ENCODE data around the gene CYP1A1.

The CYP1A1 gene

DNA sequence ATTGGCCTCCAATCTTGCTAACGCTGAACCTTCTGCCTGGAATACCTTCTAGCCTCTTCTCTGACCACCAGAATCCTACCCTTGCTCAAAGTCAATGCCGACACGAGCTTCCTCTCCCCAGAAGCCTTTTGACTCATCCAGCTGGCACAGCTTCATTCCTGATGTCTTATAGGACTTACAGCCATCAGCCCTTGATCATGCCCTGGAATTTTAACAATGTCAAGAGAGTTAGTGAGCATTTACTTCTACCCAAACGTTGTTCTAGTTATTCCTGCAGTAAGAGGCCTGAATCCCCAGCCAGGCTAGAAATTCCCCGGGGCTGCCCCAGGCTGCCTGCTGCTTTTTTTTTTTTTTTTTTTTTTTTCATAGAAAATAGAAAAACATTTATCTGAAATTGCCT, 27.2 kb upstream of the CYP1A1 start:
- in situ Hi-C loops (cut with HindIII; ENCODE audit: low sequenced_read_pairs), result no loop called here
- TF ChIP-seq, protein P1, sequence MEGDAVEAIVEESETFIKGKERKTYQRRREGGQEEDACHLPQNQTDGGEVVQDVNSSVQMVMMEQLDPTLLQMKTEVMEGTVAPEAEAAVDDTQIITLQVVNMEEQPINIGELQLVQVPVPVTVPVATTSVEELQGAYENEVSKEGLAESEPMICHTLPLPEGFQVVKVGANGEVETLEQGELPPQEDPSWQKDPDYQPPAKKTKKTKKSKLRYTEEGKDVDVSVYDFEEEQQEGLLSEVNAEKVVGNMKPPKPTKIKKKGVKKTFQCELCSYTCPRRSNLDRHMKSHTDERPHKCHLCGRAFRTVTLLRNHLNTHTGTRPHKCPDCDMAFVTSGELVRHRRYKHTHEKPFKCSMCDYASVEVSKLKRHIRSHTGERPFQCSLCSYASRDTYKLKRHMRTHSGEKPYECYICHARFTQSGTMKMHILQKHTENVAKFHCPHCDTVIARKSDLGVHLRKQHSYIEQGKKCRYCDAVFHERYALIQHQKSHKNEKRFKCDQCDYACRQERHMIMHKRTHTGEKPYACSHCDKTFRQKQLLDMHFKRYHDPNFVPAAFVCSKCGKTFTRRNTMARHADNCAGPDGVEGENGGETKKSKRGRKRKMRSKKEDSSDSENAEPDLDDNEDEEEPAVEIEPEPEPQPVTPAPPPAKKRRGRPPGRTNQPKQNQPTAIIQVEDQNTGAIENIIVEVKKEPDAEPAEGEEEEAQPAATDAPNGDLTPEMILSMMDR (IDR thresholded peaks at IDR 0.05; ENCODE audit: low read depth, low read length), result no peak
- no peak for DNase-seq (ENCODE audit: low read depth, low spot score)
- no peak overlapping the region for H3K4me3 ChIP-seq (ENCODE audit: low read depth, low read length)

DNA sequence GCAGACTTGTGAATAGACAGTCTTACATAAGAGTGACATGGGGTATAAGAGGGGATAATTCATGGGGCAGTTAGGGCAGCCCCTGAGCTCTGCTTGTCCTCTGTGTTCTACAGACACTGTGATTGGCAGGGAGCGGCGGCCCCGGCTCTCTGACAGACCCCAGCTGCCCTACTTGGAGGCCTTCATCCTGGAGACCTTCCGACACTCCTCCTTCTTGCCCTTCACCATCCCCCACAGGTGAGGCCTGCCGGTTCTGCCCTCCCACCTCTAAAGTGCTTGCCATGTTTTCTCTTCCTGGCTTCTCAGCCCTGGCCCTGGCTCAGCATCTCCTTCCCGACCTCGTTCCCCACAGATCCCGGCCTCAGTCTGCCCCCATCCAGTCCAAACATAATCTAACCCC, 26.7 kb upstream of the CYP1A1 start:
- H3K4me3 ChIP-seq (ENCODE audit: low read depth, low read length), result no peak overlapping the region
- no peak for DNase-seq (ENCODE audit: low read depth, low spot score)
- in situ Hi-C loops (cut with HindIII; ENCODE audit: low sequenced_read_pairs), result no loop called here
- TF ChIP-seq, protein P1 (IDR thresholded peaks at IDR 0.05; ENCODE audit: low read depth, low read length), result no peak

DNA sequence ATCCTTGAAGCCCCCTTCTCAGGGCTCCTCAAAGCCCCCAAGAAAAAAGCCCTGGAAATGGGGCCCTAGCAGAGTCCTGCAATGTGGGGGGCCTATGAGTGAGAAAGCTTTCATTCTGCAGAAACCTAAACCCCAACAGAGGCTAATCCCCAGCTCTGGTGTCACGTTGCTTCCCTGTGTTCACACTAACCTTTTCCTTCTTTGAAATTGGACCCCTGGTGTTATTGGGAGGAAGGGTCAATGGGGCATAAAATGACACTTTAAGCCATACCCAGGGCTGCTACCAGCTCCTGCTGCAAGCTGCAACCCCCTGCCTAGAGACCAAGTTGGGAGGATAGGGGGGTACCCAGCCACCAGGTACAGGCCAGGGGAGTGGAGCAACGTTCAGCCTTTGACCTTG, 25.4 kb upstream of the CYP1A1 start:
- in situ Hi-C loops (cut with HindIII; ENCODE audit: low sequenced_read_pairs), result no loop called here

DNA sequence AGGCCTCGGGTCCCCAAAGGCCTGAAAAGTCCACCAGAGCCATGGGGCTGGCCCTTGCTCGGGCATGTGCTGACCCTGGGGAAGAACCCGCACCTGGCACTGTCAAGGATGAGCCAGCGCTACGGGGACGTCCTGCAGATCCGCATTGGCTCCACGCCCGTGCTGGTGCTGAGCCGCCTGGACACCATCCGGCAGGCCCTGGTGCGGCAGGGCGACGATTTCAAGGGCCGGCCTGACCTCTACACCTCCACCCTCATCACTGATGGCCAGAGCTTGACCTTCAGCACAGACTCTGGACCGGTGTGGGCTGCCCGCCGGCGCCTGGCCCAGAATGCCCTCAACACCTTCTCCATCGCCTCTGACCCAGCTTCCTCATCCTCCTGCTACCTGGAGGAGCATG, 24.5 kb upstream of the CYP1A1 start:
- no peak for DNase-seq (ENCODE audit: low read depth, low spot score)
- TF ChIP-seq, protein P1 (IDR thresholded peaks at IDR 0.05; ENCODE audit: low read depth, low read length), result no peak
- H3K4me3 ChIP-seq (ENCODE audit: low read depth, low read length), result no peak overlapping the region
- in situ Hi-C loops (cut with HindIII; ENCODE audit: low sequenced_read_pairs), result no loop called here

More for the DNA sequence above, 25.4 kb upstream of the CYP1A1 start:
- DNase-seq (ENCODE audit: low read depth, low spot score), result no peak
- H3K4me3 ChIP-seq (ENCODE audit: low read depth, low read length), result no peak overlapping the region
- TF ChIP-seq, protein P1 (IDR thresholded peaks at IDR 0.05; ENCODE audit: low read depth, low read length), result no peak

DNA sequence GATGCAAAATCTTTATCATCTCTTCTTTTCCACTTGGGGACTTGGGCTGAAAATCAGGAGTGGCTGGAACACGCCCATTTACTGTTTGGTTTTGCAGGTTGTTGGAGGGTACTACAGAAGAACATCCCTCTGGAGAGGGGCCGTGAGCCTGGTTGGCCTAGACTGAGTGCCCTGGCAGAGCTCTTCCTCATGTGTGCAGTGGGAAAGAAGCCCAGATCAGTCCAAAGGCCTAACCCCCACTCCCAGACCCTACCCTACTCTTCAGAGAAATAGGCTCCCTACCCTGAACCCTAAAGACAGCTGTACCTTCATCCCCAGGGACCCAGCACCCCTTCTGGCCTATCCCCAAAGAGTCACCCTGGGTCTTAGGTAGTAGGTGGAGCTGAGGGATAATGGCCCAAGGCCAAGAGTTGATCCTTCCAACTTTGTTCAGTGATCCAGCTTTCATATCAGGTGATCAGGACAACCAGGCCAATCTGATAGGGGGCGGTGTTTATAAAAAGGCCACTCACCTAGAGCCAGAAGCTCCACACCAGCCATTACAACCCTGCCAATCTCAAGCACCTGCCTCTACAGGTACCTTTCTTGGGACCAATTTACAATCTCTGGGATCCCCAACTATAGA, 23.1 kb upstream of the CYP1A1 start, which contains the start of gene CYP1A2:
Gene CYP1A2 (plus strand): TSS at position 524 of the 625 bp plus-strand sequence. CDS start 894 bp downstream, outside the sequence.
- DNase-seq (ENCODE audit: low read depth, low spot score), result no peak
- in situ Hi-C loops (cut with HindIII; ENCODE audit: low sequenced_read_pairs), result no loop called here
- TF ChIP-seq, protein P1 (IDR thresholded peaks at IDR 0.05; ENCODE audit: low read depth, low read length), result no peak
- H3K4me3 ChIP-seq (ENCODE audit: low read depth, low read length), result no peak within 1 kb of the TSS

DNA sequence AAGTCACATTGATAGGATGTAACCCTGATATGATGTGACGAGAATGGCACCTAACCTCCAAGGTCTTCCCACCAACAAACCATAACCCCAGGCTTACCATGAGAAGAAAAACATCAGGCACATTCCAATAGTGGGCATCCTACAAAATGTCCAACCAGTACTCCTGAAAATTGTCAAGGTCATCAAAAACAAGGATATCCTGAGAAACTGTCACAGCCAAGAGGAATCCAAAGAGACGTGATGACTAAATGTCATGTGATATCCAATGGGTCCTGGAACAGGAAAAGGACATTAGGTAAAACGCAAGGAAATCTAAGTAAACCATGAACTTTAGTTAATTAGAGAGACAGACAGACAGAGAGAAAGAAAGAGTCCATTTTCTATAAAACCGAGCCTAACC, 21.1 kb upstream of the CYP1A1 start:
- no peak overlapping the region for H3K4me3 ChIP-seq (ENCODE audit: low read depth, low read length)
- TF ChIP-seq, protein P1 (IDR thresholded peaks at IDR 0.05; ENCODE audit: low read depth, low read length), result no peak
- in situ Hi-C loops (cut with HindIII; ENCODE audit: low sequenced_read_pairs), result no loop called here
- no peak for DNase-seq (ENCODE audit: low read depth, low spot score)

Data from astrocyte of the spinal cord (primary cell).